OCI-LY3 (cell line): ENCODE results near the gene RPS23.
"Not testable (repeated sequence)": the region's sequence is repeated elsewhere in the genome, so short reads cannot be mapped to it uniquely, and the experiment has no call there.

Experiments used
- CTCF ChIP-seq: fragments of 200-600, 300-600 bp; sonication (generic); IDR thresholded peaks from 2 replicates; pipeline ENCODE4 v1.5.1; 2014; ENCODE audit warnings: antibody characterized with exemption, low read length, low read depth
- EZH2phosphoT487 ChIP-seq: fragments of 200-600 bp; shearing (Covaris generic); IDR thresholded peaks from 2 replicates; pipeline ENCODE4 v1.6.1; 2018; ENCODE audit warnings: antibody characterized with exemption, mixed run types, low read depth

- not testable (repeated sequence) for TF ChIP-seq CTCF, EZH2phosphoT487
Measured at GRCh38 chr5:82267297-82267933, 10.7 kb downstream of the RPS23 start.
